Liver (tissue), 9 donors: ENCODE data around the gene CORO2B. TPM values are rescaled to one million over a fixed set of nuclear protein-coding genes. Genes with fewer than 3 reads are reported as not detected.

ENCODE experiments used
- DNase-seq: peaks from one replicate; pipeline ENCODE4 v3.0.0-alpha.2; 2017; ENCODE audit warnings: low spot score
- H3K27ac ChIP-seq, 2 donors: one replicate each; pipeline ENCODE4 v1.7.0; 2013; ENCODE audit warnings: inconsistent platforms in 2 of 2, low read length in 2 of 2, control low read depth in 1 of 2, low read depth in 1 of 2, mild to moderate bottlenecking in 1 of 2
- H3K27me3 ChIP-seq, 4 donors: one replicate each; pipeline versions ENCODE4 v1.6.1 to v1.7.0; 2013; ENCODE audit warnings: low read length in 3 of 4, inconsistent platforms in 1 of 4, mild to moderate bottlenecking in 1 of 4, moderate library complexity in 1 of 4; ENCODE audit not compliant: control insufficient read depth in 4 of 4, insufficient read depth in 4 of 4
- H3K36me3 ChIP-seq, 4 donors: one replicate each; pipeline versions ENCODE4 v1.6.1 to v1.7.0; 2013; ENCODE audit warnings: low read length in 3 of 4, mild to moderate bottlenecking in 3 of 4, low read depth in 1 of 4, moderate library complexity in 1 of 4; ENCODE audit not compliant: control insufficient read depth in 4 of 4, insufficient read depth in 3 of 4
- H3K4me1 ChIP-seq, 4 donors: one replicate each; pipeline versions ENCODE4 v1.6.1 to v1.7.0; 2013; ENCODE audit warnings: low read length in 3 of 4, mild to moderate bottlenecking in 3 of 4, moderate library complexity in 1 of 4; ENCODE audit not compliant: control insufficient read depth in 4 of 4, insufficient read depth in 4 of 4
- H3K4me3 ChIP-seq, 3 donors: one replicate each; pipeline versions ENCODE4 v1.6.1 to v1.7.0; 2013; ENCODE audit warnings: low read length in 3 of 3, control low read depth in 1 of 3, low read depth in 1 of 3, mild to moderate bottlenecking in 1 of 3
- H3K9ac ChIP-seq, 2 donors: one replicate each; pipeline ENCODE4 v1.7.0; 2013; ENCODE audit warnings: low read length in 2 of 2, mild to moderate bottlenecking in 2 of 2, moderate library complexity in 2 of 2, control low read depth in 1 of 2, low read depth in 1 of 2
- H3K9me3 ChIP-seq, 4 donors: one replicate each; pipeline versions ENCODE4 v1.6.1 to v1.7.0; 2013; ENCODE audit warnings: low read length in 3 of 4; ENCODE audit not compliant: control insufficient read depth in 4 of 4
- EGR1 ChIP-seq, 2 donors: IDR thresholded peaks; 2 replicates each; pipeline ENCODE4 v1.6.1; 2016 to 2018; ENCODE audit warnings: antibody characterized with exemption in 2 of 2, low read depth in 2 of 2
- FOXA1 ChIP-seq: IDR thresholded peaks from 2 replicates; pipeline ENCODE4 v1.6.1; 2016; ENCODE audit warnings: antibody characterized with exemption
- HNF4A ChIP-seq, 2 donors: conservative IDR thresholded peaks; 2 replicates each; pipeline ENCODE4 v1.6.1; 2016; ENCODE audit warnings: antibody characterized with exemption in 2 of 2, mild to moderate bottlenecking in 2 of 2
- HNF4G ChIP-seq: IDR thresholded peaks from 2 replicates; pipeline ENCODE4 v1.6.1; 2016; ENCODE audit warnings: antibody characterized with exemption
- NR2F2 ChIP-seq: IDR thresholded peaks from 2 replicates; pipeline ENCODE4 v1.6.1; 2016; ENCODE audit warnings: antibody characterized with exemption
- RXRA ChIP-seq, 2 donors: IDR thresholded peaks; 2 replicates each; pipeline ENCODE4 v1.6.1; 2017 to 2018; ENCODE audit warnings: antibody characterized with exemption in 2 of 2, mild to moderate bottlenecking in 1 of 2
- SP1 ChIP-seq: IDR thresholded peaks from 2 replicates; pipeline ENCODE4 v1.6.1; 2018; ENCODE audit warnings: antibody characterized with exemption, mild to moderate bottlenecking
- TAF1 ChIP-seq: conservative IDR thresholded peaks from 2 replicates; pipeline ENCODE4 v1.6.1; 2016; ENCODE audit warnings: antibody characterized with exemption, mild to moderate bottlenecking
- WGBS: extraction: QIAGEN DNeasy Blood & Tissue Kit; methylation state at CpG from one replicate; pipeline ENCODE4 v1.1.7; 2013; 5-methylcytosine and 5-hydroxymethylcytosine counted together
- polyA plus RNA-seq, 2 donors: library from polyadenylated mRNA; stranded (reverse) in 1 of 2; unstranded in 1 of 2; fragments of 200-250 nt in 1 of 2; fragments of >200 nt in 1 of 2; fragmentation: Nextera tagmentation in 1 of 2; extraction: Ambion mirVana in 1 of 2; gene quantifications; one replicate each; pipeline versions ENCODE4 v1.2.1 to v1.2.3, GENCODE V29; 2013 to 2015
- total RNA-seq, 2 donors: library from RNA; depleted of rRNA; stranded (reverse); fragments of >200 nt; gene quantifications; one replicate each; pipeline ENCODE4 v1.2.3, GENCODE V29; 2014
- TF ChIP-seq, protein P1 (sequence below): IDR thresholded peaks from 2 replicates; pipeline ENCODE4 v1.6.1; 2016; ENCODE audit warnings: antibody characterized with exemption
- TF ChIP-seq, protein P2 (sequence below): fragments of 150-350 bp; IDR thresholded peaks from 2 replicates; pipeline ENCODE4 v1.5.1; 2017; ENCODE audit warnings: improper control_type of control experiment, low read depth, low read length; ENCODE audit not compliant: missing input control
- donor health status: healthy.
- donor health status: healthy.
- donor health status: healthy.
- donor health status: healthy.
- donor health status: healthy.

The CORO2B gene
- total and polyA plus RNA-seq, 4 donors: 0.15 to 0.65 (median 0.52) TPM

DNA sequence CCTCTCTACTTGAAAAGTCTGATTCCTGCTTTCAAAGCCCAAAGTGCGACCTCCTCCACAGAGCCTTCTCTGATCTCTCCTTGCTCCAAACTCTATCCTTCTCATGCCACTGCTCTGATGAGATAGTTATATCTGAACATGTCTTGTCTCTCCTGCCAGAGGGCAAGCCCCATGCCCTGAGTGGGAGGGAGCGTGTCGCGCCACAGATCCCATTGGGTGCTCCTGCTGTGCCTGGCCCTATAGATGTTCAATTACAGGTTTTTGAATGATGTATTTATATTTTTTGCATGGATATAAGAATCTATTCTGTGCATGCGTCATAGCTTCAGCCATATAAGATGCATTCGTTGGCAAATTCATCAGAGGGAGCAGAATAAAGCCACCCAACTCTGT is 20.4 kb downstream of the CORO2B start:
- 87% methylated on average over 6 of the region's 6 CpGs for WGBS

DNA sequence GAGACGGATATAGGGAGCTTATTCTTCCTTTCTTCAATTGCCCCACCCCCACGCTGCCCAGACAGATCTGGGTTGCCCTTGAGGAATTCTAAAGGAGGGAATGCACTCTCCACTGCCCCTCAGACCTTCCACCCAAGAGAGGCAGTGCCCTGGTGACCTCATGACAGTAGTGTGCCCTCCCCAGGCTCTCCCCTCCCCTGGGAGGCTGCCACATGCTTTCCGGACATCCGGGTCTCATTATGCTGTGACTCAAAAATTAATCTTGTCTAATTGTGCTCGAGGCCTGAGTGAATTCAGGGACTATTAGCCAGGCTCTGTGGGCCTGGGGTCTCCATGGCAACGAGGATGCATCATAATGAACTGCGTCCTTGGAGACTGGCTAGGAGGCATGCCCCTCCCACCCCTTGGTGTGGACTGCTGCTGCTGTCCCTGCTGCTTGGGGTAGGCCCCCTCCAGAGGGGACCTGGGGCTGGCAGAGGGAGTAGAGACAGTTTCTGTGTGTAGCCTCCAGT is 20.8 kb downstream of the CORO2B start:
- no peak for DNase-seq
- H3K27me3 ChIP-seq: no peaks in the 10 kb centered on the region
- H3K9ac ChIP-seq: no peak overlapping the region
- H3K9me3 ChIP-seq: no peaks in the 10 kb centered on the region
- no peaks in the 10 kb centered on the region for H3K4me1 ChIP-seq
- 61% methylated on average over 7 of the region's 7 CpGs for WGBS
- H3K27ac ChIP-seq: no peak overlapping the region
- no peak overlapping the region for H3K4me3 ChIP-seq
- no peaks in the 10 kb centered on the region for H3K36me3 ChIP-seq
- TF ChIP-seq, protein P1, sequence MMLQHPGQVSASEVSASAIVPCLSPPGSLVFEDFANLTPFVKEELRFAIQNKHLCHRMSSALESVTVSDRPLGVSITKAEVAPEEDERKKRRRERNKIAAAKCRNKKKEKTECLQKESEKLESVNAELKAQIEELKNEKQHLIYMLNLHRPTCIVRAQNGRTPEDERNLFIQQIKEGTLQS: no peak
- TF ChIP-seq HNF4A (conservative IDR thresholded peaks at IDR 0.05) (no peak), HNF4G (no peak)

More for the DNA sequence above, 20.4 kb downstream of the CORO2B start:
- TF ChIP-seq NR2F2: no peak
- TF ChIP-seq, protein P1: no peak
- no peak for TF ChIP-seq TAF1
- TF ChIP-seq FOXA1: no peak
- TF ChIP-seq EGR1 (IDR thresholded peaks at IDR 0.05; ENCODE audit: low read depth in 2 of 2): no peak
- TF ChIP-seq RXRA (IDR thresholded peaks at IDR 0.05): no peak
- Histone ChIP-seq H3K27ac (no peak overlapping the region), H3K4me1 (no peaks in the 10 kb centered on the region), H3K4me3 (no peak overlapping the region), H3K36me3 (no peaks in the 10 kb centered on the region), H3K27me3 (no peaks in the 10 kb centered on the region), H3K9me3 (no peaks in the 10 kb centered on the region), H3K9ac (no peak overlapping the region)
- DNase-seq: no peak

DNA sequence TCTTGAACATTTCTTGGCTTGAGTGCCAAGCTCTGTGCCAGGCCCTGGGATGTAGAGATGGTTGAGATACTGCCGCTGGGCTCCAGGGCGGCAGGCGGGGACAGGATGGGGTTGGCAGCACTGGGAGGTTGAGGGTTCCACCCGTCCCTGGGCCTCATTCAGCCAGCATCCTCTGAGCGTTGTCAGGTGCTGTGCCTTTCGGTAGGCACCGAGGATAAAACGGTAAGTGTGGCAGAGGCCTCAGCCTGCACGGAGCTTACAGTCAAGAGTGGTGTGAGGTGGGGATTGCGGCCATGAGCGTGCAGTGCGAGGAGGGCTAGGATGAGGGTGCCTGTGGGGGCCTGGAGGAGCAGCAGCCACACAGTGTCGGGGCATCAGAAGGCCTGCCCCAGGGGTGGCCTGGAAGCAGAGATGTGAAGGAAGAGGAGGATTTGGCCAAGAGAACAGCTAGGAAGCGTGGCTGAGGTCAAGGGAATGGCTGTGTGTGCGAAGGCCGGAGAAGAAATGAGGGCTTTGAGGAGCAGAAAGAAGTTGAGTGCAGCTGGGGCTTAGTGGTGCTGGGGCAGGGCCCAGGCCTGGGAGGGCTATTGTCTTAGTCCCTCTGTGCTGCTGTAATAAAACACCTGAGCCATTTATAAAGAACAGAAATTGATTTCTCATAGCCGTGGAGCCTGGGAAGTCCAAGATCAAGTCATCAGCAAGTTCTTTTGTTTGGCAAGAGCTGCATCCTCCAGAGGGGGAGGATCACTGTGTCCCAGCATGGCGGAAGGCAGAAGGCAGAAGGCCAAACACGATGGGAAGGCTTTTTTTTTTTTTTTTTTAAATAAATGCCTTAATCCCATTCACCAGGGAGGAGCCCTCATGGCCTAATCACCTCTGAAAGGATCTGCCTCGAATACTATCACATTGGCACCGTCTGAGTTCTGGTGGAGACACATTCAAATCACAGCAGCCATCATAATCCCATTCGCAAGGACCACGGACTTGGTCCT is 22.7 kb downstream of the CORO2B start:
- Histone ChIP-seq H3K27ac (no peak overlapping the region), H3K9me3 (no peaks in the 10 kb centered on the region), H3K36me3 (no peaks in the 10 kb centered on the region), H3K9ac (no peak overlapping the region), H3K27me3 (no peaks in the 10 kb centered on the region), H3K4me1 (no peaks in the 10 kb centered on the region), H3K4me3 (no peak overlapping the region)
- TF ChIP-seq NR2F2 (peak; percentile 57), RXRA (IDR thresholded peaks at IDR 0.05) (no peak), SP1 (no peak)
- TF ChIP-seq, protein P2, sequence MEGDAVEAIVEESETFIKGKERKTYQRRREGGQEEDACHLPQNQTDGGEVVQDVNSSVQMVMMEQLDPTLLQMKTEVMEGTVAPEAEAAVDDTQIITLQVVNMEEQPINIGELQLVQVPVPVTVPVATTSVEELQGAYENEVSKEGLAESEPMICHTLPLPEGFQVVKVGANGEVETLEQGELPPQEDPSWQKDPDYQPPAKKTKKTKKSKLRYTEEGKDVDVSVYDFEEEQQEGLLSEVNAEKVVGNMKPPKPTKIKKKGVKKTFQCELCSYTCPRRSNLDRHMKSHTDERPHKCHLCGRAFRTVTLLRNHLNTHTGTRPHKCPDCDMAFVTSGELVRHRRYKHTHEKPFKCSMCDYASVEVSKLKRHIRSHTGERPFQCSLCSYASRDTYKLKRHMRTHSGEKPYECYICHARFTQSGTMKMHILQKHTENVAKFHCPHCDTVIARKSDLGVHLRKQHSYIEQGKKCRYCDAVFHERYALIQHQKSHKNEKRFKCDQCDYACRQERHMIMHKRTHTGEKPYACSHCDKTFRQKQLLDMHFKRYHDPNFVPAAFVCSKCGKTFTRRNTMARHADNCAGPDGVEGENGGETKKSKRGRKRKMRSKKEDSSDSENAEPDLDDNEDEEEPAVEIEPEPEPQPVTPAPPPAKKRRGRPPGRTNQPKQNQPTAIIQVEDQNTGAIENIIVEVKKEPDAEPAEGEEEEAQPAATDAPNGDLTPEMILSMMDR: no peak
- DNase-seq: no peak
- 86% methylated on average over 23 of the region's 23 CpGs for WGBS
